Sciatic nerve (tissue), 2 donors: Measurements from ENCODE around the gene DNAJB13. TPM values are rescaled to one million over a fixed set of nuclear protein-coding genes. Genes with fewer than 3 reads are reported as not detected.
"Not testable (repeated sequence)": the region's sequence is repeated elsewhere in the genome, so short reads cannot be mapped to it uniquely, and the experiment has no call there.

Experiments used
- ATAC-seq: fragments of 200-7000 bp; cut with Tn5 transposase; one replicate; pipeline ENCODE4 v1.9.1; 2020; ENCODE audit warnings: mild to moderate bottlenecking, moderate library complexity
- DNase-seq: peaks from one replicate; pipeline ENCODE4 v3.0.0-alpha.2; 2020; ENCODE audit warnings: low spot score
- intact Hi-C: fragments of 100-400 bp; cut with DNase I; formaldehyde crosslinking; loops from one replicate; pipeline ENCODE4 v1.14.2; 2022
- total RNA-seq: library from RNA; stranded (reverse); fragmentation: NEBNext Ultra II Directional; extraction: Animal tissue kit (Norgen Biotek cat#: 25700); gene quantifications from one replicate; pipeline ENCODE4 v1.2.1, GENCODE V29; 2021
- donor health status: DM: no; HTN: no; CAD: no.
- donor health status: DM: no; HTN: no; CAD: no.

The DNAJB13 gene
- total RNA-seq, 1 donor from 2014 or later = 0.62 TPM

DNA sequence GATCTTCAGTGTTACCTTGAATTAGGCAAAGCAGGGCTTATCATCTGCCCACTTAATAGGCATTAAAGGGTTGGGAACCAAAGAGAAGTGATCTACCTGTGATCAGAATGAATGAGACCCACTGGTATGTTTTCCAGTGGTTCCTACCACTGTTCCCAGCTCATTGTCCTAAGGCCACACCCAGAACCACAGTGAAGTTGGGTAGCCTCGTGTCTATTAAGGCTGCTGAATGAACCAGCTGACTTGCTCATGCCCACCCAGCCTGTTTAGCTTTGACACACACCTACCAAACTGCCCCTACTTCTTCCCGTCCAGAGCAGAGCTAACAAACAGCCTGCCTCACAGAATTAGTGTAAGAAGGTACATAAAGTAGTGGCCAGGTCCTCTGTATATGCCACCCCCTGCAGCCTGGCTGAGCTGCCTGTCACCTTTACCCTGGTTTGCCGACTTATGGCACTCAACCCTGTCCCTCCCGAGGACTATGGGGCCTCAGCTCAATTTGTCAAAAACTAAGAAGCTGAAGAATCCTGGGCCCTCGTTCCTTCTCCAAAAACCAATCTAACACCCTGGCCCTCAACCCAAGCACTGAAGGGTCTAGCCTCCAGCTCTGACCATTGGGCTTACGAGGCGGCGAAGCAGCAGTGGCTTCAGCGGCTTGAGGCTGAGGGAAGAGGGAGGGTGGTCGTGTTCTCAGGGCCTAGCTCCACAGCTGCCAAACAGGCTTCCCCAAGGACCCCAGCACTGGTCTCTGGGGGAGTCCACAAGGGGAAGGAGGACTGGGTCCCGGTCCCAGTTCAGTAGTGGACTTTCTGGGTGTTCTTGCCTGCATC lies 22.0 kb downstream of the DNAJB13 start:
- intact Hi-C loops = no loop called here
- no peak for ATAC-seq
- DNase-seq = no peak

DNA sequence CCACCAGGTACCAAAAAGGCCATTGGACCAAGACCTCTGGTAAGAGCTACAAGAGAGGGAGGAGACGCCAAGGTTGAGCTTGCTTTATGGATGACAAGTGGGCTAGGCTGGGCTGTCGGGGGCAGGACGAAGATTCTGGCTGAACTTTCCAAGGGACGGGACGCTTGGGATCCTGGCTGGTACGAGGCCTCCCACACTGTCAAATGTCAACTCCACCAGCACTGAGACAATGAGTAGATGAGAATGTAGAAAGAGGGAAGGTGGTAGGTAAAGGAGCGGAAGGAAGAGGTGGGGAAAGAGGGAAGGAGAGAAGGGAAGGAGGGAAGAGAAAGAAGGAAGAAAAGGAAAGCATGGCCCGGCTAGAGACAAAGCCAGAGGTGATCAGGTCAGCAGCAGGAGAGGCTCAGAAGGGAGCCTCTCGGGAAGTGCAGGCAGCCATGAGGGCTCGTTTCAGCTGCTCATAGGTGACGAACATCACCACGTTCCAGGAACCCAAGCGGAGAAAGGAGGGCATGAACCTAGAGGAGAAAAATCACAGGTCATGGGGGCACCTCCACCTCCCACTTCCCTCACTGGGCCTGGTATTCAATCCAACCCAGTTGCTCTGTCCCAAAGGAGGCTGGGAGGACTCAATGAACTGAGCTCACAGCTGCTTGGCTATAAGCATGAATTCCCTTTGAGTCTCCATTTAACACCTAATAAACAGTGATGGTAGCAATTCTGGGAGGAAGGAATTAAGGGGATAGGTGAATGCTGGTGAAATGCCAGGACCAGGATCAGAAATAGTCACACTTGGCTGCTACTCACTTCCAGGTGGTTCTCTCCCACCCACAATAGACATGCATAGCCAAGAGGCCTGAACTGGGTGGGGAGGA lies 24.0 kb downstream of the DNAJB13 start:
- intact Hi-C loops = no loop called here
- DNase-seq (peak; percentile 36), ATAC-seq (no peak)

DNA sequence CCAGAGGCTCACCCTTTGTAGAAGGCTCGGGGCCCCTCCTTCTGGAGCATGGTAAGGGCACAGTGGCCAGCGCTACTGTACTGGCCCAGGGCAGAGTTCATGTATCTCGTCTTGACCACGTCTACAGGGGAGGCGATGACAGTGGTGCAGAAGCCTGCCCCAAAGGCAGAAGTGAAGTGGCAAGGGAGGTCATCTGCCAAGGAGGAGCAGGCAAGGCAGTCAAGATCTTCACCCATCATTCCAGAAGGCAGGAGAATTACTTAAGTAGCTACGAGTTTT lies 24.6 kb downstream of the DNAJB13 start:
- peak; percentile 23 for DNase-seq
- intact Hi-C loops = no loop called here

DNA sequence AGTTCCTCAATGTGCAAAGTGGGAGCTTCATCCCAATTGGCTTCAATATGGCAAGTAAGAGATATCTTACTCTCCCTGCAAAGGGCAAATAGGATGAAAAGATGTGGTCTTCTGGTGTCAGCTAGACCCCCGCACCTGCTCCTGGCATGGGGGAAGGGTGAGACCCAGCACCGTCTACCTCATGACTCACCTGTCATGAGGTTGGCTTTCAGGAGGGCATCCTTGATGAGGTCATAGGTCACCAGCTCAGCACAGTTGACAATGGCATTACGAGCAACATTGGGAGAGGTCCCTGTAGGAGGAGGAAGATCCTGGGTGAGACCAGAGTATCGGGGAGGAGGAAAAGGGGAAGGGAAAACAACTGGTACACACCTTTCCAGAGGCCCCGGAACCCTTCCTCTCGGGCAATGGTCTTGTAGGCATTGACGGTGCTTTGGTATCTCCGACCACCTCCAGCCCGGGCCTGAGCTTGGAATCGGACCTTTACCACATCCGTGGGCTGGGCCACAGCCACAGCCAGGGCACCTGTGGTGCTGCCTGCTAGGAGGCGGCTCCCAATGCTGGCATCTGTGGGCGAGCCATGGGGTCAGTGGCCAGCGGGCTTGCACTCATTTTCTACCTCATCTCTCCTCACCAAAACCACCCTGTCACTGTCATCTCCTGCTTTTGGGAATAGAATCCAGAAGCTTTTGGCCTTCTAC lies 25.8 kb downstream of the DNAJB13 start:
- intact Hi-C loops = no loop called here
- peak; percentile 46 for DNase-seq
- ATAC-seq = no peak

More for the DNA sequence above, 24.6 kb downstream of the DNAJB13 start:
- ATAC-seq = no peak

DNA sequence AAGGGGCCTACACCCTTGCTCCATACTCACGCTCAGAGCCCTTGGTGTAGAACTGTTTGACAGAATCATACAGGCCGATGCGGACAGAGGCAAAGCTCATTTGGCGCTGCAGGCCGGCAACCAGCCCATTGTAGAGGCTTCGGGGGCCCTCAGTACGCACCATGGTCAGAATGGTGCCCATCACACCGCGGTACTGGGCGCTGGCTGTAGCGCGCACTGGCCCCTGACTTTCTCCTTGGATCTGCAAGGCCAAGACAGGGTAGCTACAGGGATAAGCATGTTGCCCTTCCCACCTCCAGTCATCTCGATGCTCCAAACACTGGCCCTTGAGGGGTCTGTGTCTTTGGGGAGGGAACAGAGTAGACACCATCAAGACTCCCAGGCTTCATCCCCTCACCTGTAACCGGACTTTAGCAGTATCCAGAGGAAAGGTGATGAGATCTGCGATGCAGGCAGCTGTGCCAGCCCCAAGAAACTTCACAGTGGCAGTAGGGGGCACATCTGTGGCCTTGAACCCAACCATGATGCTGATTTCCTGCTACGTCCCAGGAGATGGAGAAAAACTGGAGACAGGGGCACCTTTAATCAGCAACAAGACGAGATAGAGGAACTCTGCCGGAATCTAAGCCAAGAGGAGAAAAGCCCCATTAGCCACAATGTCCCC lies 27.2 kb downstream of the DNAJB13 start:
- DNase-seq (peak; percentile 45), ATAC-seq (no peak)
- intact Hi-C loops = no loop called here

DNA sequence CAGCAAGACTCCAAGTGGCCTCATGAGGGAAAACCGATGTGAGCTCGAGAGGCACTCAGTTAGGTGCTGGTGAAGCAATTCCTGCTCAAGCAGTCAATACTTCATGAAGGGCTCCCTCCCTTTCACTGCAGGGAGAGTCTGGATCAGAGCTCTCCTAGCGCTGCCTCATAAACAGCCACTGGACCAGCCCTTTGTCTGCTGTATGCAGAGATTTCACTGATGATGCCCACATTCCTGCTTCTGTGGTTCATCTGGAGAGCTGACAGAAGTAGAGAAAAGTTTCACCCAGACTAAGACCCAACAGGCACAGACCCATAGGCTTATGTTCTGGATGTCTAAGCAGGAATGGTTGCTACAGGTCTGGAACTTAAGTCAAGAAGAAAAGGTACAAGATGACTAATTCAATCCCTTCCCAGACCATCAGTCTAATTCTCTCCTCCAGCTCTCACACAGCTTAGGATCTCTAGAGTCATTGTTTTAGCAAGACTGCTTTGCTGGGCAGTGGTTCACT lies 27.8 kb downstream of the DNAJB13 start:
- intact Hi-C loops = no loop called here
- ATAC-seq (no peak), DNase-seq (peak; percentile 17)

DNA sequence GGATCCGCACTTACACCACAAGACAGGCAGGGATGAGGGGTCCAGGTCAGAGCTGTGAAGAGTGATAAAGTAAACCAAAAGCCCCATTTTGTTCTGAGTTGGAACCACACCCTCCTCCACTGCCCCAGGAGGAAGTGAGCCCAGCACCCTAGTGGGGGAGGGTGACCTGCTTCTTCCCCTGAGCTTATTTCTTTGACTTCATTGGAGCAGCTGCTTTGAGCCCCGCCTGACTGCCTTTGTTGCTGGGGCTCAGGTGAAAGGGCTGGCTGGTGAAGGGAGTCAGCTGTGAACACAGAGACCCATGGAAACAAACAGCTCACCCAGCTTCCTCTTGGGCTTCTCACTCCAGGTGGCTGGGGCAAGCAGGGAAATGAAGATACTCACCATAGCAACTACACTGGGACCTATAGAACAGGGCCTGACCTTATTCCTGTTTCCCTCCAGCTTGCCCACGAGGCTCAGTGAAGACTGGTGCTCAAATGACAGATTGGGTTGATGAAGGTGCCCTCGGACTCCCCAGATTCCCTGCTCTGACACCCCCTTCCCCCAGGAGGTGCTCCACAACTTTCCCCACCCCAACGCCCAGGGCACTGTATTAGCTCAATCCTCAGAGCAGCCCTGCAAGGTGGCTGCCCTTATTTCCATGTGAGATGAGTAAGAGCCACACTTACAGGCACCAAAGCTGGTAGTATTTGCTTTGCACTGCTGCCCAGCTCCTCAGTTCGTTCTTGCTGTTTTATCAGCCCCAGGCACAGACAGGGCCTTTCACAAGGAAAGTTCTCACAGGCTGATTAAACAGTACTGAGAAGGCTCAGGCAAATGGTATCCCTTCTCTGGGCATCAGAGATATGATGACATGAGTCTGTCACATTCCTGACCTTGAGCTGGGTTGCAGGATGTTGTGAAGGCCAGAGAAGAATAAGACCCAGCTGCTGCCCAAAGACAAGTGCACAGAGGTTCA lies 29.5 kb downstream of the DNAJB13 start:
- DNase-seq = peak; percentile 51
- intact Hi-C loops = no loop called here
- no peak for ATAC-seq

DNA sequence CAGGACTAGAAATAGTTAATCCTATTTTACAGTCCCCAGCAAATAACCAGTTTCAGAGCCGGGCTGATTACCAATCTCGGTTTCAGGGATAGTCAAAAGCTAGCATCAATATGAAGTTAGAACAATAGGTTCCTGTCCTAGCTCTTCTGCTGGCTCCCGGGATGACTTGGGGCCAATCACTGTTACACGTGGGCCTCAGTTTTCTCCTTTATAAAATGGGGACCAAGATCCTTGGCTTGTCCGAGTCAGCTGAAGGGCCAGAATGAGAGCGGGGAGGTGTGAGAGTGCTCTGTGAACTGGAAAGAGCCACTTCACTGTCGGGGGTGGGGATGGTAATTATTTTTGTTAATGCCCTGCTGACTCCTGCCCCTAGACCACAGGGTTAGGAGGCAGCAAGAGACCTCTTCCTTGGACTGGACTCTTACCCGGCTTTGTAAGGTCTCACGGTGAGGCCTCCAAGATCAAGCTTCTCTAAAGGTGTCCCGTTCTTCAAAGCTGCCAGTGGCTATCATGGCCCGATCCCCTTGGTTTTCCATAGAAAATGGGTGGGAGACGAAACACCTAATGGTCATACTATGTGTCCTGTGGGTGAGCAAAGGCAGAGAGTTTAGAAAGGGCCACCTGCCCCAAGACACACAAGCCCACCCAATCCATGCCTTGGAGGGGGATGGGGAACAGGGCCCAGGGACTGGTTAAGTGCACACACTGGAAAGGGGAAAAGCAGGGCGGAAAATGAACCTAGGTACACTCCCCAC lies 30.4 kb downstream of the DNAJB13 start:
- ATAC-seq (no peak), DNase-seq (peak; percentile 41)
- intact Hi-C loops = no loop called here

DNA sequence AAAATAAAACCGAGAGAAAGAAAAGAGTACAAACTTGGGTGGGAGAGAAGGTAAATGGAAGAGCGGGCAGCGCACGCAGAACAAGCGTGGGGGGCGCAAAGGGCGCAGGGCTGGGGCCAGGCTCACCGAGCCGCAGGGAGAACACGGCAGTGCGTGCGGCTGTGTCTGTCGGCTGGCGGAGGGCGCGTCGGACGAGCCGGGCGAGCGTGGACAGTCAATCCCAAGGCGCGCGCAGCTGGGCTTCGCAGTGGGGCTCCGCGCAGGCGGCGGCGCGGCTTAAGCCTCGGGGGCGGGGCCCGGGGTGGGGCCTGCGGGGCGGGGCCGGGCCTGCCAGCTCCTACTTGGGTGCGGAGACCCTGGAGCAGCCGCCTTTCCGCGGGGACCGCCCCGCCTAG lies 31.8 kb downstream of the DNAJB13 start, which contains the start of gene UCP2:
TSS of gene UCP2 (minus strand) at position 249 of the 395 bp plus-strand sequence. CDS start 4,465 bp downstream, outside the sequence.
- peak; percentile 88 for DNase-seq
- intact Hi-C loops = no loop called here
- ATAC-seq = peak; percentile 89

DNA sequence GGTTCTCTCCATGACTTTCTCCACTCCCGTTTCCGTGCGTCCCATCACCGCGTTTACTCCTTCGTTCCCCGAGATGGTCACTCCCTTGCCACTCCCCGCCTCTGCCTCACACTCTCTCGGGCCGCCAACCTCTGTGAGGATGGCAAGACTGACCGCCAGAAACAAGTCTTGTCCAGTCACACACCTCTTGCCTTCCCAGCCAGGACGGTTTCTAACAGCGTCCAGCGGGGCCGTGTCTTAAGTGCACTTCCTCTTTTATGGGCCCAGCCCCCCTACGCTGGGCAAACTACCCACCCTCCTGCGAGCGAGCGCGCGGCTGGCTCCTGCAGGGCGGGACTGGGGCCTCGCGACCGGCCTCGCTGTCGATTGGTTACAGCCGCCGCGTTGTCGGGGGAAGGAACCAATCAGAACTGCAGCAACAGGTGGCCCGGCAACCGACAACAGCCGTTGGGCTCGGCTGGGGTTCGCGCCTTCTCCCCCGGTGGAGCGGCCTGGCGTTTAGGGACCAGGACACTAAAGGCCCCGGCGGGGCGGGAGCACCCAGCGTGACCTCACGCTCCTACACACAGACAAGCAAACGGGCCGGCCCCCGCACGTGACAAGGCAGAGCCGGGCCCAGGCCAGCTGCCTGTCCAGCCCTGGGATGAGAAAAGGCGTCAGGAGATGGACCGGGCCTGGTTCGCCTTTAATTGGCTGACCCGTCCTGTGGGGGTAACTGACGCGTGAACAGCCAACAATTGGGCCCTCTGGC lies 32.3 kb downstream of the DNAJB13 start:
- DNase-seq (peak; percentile 94), ATAC-seq (peak; percentile 97)
- intact Hi-C loops = no loop called here

DNA sequence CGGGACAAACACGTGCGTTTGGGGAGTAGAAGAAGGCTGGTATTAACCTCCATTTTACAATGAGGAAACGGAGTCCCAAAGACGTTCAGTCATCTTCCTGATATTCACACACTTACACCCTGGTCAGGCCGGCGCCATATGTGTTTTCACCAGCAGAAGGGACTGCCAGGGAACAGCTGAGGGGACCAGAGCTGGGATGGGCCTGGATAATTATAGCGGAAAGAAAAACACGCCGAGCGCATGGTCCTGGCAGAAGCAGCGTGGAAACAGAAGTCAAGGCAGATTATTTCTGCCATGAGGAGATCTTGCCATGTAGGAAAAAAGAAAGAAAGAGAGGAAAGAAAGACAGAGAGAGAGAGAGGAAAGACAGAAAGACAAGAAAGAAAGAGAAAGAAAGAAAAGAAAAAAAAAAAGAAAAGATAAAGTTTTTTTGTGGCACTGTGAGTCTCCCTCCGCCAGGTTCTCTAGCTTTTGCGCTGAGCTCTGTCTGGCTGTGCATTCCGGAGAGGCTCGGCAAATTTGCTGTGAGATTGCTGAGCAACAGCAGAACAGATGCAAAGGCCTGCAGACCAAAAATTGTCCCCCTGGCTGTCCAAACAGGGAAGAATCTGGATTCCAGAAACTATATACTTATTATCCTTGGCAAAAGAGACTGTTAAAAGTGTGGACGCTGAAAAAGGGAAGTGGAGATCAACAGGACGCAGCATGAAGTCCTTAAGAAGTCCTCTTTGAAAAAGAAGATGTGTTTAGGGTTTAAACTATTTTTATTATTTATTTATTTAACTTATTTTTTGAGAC lies 33.1 kb downstream of the DNAJB13 start:
- intact Hi-C loops = no loop called here
- ATAC-seq = no peak

DNA sequence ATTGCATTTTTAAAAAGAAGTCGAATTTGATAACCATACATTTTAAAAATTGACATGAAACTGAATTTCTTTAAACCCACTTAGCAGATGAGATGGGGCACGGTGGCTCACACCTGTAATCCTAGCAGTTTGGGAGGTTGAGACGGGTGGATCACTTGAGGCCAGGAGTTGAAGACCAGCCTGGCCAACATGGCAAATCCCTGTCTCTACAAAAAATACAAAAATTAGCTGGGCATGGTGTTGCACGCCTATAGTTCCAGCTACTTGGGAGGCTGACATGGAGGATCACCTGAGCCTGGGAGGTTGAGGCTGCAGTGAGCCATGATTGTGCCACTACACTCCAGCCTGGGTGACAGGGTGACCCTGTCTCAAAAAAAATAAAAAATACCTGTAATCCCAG lies 34.8 kb downstream of the DNAJB13 start:
- intact Hi-C loops, ATAC-seq: not testable (repeated sequence)
- peak; percentile 23 for DNase-seq

More for the DNA sequence above, 33.1 kb downstream of the DNAJB13 start:
- no peak for DNase-seq

DNA sequence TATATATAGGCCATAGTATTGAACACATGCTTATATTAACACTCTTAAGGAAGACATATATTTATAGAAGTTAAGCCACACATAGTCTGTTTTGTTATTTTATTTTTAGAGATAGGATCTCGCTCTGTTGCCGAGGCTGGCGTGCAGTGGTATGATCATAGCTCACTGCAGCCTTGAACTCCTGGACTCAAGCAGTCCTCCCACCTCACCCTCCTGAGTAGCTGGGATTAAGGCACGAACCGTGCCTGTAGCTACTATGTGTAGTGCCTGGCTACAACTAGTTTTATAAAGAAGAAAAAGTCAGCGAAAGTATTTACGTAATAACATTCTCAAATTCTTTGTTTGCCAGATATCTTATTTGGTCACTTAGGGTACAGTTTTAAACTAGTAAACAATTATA lies 37.4 kb downstream of the DNAJB13 start:
- ATAC-seq = no peak
- intact Hi-C loops = no loop called here
- peak; percentile 10 for DNase-seq

DNA sequence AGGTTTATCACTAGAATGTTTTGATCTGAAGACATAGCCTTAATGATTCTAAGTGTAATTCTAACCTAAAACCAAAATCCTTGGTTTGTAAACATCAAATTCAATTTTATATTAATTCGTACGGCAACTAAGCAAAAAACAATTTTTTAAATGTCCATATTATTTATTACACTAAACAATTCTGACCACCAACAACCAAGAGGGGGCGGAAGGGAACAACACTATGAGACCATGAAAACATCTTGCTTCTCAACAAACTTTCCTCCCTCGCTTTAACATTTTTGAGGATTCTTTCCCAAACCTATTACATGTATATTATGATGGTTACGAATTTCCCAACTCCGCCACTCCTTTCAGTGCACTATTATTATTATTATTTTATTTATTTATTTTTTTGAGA lies 38.3 kb downstream of the DNAJB13 start:
- no peak for DNase-seq
- intact Hi-C loops = no loop called here
- no peak for ATAC-seq

DNA sequence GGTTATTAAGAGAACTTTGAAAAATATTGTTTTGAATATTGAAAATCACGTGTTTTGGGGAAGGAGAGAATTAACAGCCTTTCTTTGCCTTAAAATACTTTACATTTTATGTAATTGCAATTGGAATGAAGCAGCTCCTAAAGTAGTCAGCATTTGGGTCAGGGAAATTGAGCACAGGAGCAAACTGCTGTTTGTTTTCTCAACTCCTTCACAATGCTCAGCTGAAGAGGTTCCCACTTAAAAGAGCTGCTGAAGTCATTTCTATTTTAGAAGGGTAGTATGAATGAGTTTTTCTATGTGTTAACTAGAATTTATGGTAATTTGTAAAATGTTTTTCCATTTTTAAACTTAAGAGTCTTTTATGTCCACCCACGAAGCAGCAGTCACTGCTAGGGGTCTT lies 39.9 kb downstream of the DNAJB13 start:
- intact Hi-C loops = no loop called here
- ATAC-seq (no peak), DNase-seq (no peak)
